ENCODE data around the gene PCDHB9. TPM values are rescaled to one million over a fixed set of nuclear protein-coding genes. Genes with fewer than 3 reads are reported as not detected.
"Not testable (repeated sequence)": the region's sequence is repeated elsewhere in the genome, so short reads cannot be mapped to it uniquely, and the experiment has no call there.

The PCDHB9 gene
- 11.1 and 11.2 TPM in 2 replicates for total RNA-seq (2014; rRNA removed; shearing (Covaris generic))

GRCh38 chr5:141186897-141187512, at the start of gene PCDHB9:
Gene PCDHB9 (plus strand): TSS chr5:141187161. CDS start chr5:141187319, 158 bp downstream.
- peak; percentile 59 for DNase-seq (ENCODE audit: low spot score)

GRCh38 chr5:141137346-141137745, 49.6 kb upstream of the PCDHB9 start:
- DNase-seq (ENCODE audit: low spot score): not testable (repeated sequence)

GRCh38 chr5:141149812-141150211, 37.1 kb upstream of the PCDHB9 start, which contains the start of gene PCDHB6:
Gene PCDHB6 (plus strand): TSS chr5:141150057. CDS start chr5:141150258, 201 bp downstream.
- no peak for DNase-seq (ENCODE audit: low spot score)

GRCh38 chr5:141150224-141150992, 36.6 kb upstream of the PCDHB9 start:
- peak; percentile 11 for DNase-seq (ENCODE audit: low spot score)

- no peak for DNase-seq (ENCODE audit: low spot score)
Measured at GRCh38 chr5:141150993-141151325, 36.0 kb upstream of the PCDHB9 start.

- DNase-seq (ENCODE audit: low spot score): not testable (repeated sequence)
Measured at GRCh38 chr5:141151632-141152031, 35.3 kb upstream of the PCDHB9 start.

- not testable (repeated sequence) for DNase-seq (ENCODE audit: low spot score)
Measured at GRCh38 chr5:141152096-141152495, 34.9 kb upstream of the PCDHB9 start.

- peak; percentile 51 for DNase-seq (ENCODE audit: low spot score)
Measured at GRCh38 chr5:141155540-141156374, 31.2 kb upstream of the PCDHB9 start.

GRCh38 chr5:141157356-141157755, 29.6 kb upstream of the PCDHB9 start:
- DNase-seq (ENCODE audit: low spot score): not testable (repeated sequence)

- not testable (repeated sequence) for DNase-seq (ENCODE audit: low spot score)
Measured at GRCh38 chr5:141157901-141158300, 29.1 kb upstream of the PCDHB9 start.

- peak; percentile 51 for DNase-seq (ENCODE audit: low spot score)
Measured at GRCh38 chr5:141172381-141173204, 14.4 kb upstream of the PCDHB9 start, which contains the start of gene PCDHB7. Gene PCDHB7 (plus strand): TSS chr5:141172644. CDS start chr5:141172836, 192 bp downstream.

GRCh38 chr5:141174291-141175104, 12.5 kb upstream of the PCDHB9 start:
- not testable (repeated sequence) for DNase-seq (ENCODE audit: low spot score)

GRCh38 chr5:141175933-141176332, 11.0 kb upstream of the PCDHB9 start:
- no peak for DNase-seq (ENCODE audit: low spot score)

- DNase-seq (ENCODE audit: low spot score): peak; percentile 23
Measured at GRCh38 chr5:141177577-141178191, 9.3 kb upstream of the PCDHB9 start, which contains the start of gene PCDHB8. Gene PCDHB8 (plus strand): TSS chr5:141177790. CDS start chr5:141178035, 245 bp downstream.

- not testable (repeated sequence) for DNase-seq (ENCODE audit: low spot score)
Measured at GRCh38 chr5:141179371-141179770, 7.6 kb upstream of the PCDHB9 start.

- not testable (repeated sequence) for DNase-seq (ENCODE audit: low spot score)
Measured at GRCh38 chr5:141179876-141180275, 7.1 kb upstream of the PCDHB9 start.

GRCh38 chr5:141180313-141180712, 6.6 kb upstream of the PCDHB9 start:
- no peak for DNase-seq (ENCODE audit: low spot score)

- DNase-seq (ENCODE audit: low spot score): peak; percentile 64
Measured at GRCh38 chr5:141182248-141182647, 4.7 kb upstream of the PCDHB9 start, which contains the start of gene PCDHB16. Gene PCDHB16 (plus strand): TSS chr5:141182387. CDS start chr5:141182560, 173 bp downstream.

GRCh38 chr5:141184117-141184855, 2.7 kb upstream of the PCDHB9 start:
- not testable (repeated sequence) for DNase-seq (ENCODE audit: low spot score)

All from A172 (cell line).